Stimulated activated CD4-positive, alpha-beta T cell treated with anti-CD3 and anti-CD28 coated beads, Interleukin-1b, Interleukin-23, amount 100 ng/mL, for 1 hour (primary cell): ENCODE data around the gene ANKEF1.

Source experiments
- DNase-seq, 2 donors: peaks; one replicate each; pipeline ENCODE4 v3.0.0-alpha.2; 2020; ENCODE audit warnings: low read depth in 2 of 2

Gene ANKEF1

DNA sequence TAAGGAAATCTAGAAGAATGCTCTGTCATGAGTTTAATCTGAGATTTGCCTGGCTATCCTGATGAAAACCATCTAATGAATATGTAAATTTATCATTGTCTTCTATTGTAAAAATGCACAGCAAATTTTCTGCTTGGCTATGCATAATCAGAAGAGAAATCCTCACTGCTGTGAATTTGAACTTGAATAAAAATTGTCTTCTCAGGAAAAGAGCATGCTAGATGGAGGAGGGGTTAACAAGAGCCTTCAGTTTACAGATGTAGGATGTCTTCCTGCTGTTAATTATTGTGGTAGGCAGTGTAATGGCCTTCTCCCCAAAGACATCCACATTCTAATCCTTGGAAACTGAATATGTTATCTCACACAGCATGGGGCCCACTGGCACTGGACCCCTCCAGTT lies 45.8 kb downstream of the ANKEF1 start:
- no peak for DNase-seq

DNA sequence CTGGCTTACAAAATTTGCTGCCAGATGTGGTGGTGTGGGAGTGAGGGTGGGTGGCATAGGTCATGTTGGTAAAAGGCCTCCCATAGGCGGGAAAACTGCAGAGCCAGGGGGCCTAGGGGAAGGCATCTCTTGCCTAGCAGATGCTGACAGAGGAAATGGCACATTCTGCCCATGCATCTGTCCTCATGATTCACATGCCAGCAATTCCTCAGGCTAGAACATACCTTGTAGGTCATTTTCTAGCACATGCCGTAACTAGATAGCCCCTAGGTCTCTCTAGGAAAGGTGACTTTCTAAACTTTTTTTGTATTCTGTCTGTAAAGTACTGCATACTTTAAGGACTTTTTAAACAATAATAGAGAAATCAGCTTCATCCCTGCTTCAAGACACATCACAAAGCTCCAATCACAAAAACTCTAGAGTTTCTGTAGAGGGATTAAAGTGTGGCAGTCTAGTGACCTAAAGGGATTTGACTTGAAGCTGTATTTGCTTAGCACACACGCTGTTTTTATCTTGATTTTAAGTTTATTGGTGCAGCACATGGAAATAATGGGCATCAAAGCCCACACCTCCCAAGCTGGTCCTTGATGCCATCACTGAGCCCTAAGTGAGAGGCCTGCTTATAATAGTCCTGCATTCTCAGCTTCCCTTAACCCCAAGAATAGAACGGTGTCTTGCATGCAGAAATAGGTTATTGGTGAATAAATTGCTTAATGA lies 55.2 kb downstream of the ANKEF1 start:
- no peak for DNase-seq

DNA sequence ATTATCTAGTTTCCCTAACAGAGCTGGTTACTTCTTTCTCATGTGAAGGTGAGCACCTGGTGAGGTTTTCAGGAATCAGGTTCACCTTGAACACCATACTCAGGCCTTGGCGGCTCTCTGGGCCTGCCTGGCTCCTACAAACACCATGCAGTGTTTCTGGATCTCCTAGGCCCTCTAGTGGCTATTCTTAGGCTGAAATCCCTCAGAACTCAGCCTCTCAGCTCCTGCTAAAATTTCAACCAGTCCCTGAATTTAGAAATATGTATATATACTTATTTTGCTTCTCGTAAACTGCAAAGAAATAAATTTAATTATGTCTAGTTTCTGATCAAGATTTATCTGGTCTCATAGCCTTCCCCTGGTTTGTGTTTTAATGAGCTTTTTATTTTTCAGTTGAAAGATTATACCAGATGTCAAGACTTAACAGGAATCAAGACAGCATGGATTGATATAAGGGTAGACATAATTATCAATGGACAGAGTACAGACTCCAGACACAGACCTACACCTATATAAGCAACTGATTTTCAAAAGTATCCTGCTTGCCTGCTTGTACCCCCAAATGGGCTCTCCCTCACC lies 55.9 kb downstream of the ANKEF1 start:
- no peak for DNase-seq

DNA sequence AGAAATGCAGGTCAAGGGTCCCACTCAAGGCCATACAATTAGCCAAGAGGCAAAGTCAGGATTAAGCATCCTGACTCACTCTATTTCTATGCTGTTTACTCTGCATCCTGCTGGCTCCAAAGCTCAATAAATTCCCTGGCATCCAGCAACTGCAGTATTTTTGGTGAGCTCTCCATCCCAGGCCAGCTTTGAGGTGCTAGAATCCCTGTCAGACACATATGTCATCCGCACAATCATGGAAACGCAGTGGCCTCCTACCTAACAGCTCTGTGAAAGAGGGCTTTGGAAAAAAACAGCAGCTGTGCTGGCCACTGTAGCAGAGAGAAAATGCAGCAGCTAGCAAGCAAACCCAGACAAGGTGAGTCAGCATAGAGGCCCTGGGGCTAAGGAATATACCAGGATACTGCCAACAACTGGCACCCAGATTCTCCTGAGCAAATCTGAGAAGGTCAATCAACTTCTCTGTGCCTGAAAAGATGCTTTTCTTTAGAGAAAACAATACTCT lies 58.4 kb downstream of the ANKEF1 start:
- no peak for DNase-seq

DNA sequence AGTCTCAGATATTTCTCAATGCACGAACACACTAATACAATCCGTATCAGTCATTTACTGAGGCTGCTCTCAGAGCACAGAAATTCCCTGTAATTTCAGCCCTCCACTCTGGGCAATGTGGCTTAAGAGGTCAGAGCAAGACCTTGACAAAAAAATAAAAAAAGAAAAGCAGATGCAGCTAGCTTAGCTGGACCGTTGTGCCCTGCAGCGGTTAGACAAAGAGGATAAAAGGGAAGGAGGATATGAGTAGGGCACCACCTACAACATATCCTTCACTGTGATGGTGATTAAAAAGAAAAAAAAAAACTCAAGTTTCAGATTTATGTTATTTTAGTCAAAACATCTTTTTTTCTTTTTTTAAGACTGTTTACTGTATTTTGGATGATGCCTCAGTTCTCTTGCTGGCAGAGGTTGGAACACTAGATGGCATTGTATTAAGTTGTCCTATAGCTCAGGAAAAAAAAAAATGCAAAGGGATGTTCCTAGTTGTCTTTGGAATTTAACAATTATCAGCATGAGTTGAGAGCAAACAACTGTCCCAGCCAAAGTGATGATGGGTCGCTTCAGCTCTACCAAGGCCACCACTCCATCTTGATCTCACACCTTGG lies 59.9 kb downstream of the ANKEF1 start:
- DNase-seq: no peak

DNA sequence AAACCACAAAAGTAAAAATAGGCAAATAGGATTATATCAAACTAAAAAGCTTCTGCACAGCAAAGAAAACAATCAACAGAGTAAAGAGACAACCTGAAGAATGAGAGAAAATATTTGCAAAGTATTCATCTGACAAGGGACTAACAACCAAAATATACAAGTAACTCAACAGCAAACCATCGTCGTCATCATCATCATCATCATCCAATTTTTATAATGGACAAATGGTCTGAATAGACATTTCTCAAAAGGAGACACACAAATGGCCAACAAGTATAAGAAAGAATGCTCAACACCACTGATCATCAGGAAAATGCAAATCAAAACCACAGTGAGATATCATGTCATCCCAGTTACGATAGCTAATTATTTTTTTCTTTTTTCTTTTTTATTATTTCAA lies 62.0 kb downstream of the ANKEF1 start:
- no peak for DNase-seq

GRCh38 chr20:10105046-10105445 lies 70.3 kb downstream of the ANKEF1 start:
- DNase-seq: no peak
